Measurements from ENCODE around the gene CDK17.

CDK17 gene

DNA sequence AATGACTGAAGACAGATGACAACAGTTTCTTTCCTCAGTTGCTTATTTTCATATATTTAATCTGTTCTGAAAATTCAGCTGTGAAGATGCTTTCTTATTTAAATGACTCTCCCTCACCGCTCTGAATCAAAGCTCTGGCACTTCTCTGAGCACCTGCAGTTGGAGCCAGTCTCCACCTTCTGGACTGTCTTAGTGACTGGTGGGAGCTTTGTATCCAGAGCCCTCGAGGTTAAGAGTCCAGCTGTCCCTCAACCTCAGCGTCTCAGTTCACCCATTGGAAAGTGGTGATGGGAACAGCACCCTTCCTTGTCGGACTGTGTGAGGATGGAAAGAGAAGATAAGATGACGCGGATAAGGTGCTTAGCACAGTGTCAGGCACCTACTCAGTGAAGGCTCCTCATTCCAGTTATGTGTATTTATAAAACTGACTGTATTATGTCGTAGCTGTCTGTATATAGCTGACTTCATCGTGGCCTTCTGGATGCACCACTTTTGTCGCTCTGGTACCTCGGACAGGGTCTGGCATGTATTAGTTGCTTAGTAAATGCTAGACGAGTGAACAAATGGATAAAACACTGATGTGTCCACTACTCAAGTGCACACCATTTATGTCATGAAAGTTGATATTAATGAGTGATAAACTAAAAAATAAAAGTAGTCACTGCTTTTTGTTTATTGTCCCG, 171.5 kb downstream of the CDK17 start:
- no peak for DNase-seq (ENCODE audit: extremely low spot score, insufficient read length, low read depth)
- no peak for FAIRE-seq
